Mesenchymal stem cell (in vitro differentiated cells and primary cell): ENCODE measurements around the gene SLC12A7.

Source experiments
- DNase-seq: peaks from one replicate; pipeline ENCODE4 v3.0.0-alpha.2; 2013
- H2AFZ ChIP-seq: one replicate; pipeline ENCODE4 v1.6.1; 2013; ENCODE audit warnings: low read depth, mild to moderate bottlenecking, control low read depth, inconsistent platforms, low read length, moderate library complexity
- H2AK5ac ChIP-seq: 2 replicates; pipeline ENCODE4 v1.6.1; 2013; ENCODE audit warnings: low read length, moderate library complexity, mild to moderate bottlenecking, inconsistent platforms; ENCODE audit not compliant: severe bottlenecking
- H2BK120ac ChIP-seq: one replicate; pipeline ENCODE4 v1.6.1; 2013; ENCODE audit warnings: low read depth, mild to moderate bottlenecking, inconsistent platforms, low read length, moderate library complexity
- H2BK12ac ChIP-seq, 2 experiments: one replicate each; pipeline ENCODE4 v1.6.1; 2013; ENCODE audit warnings: inconsistent platforms in 2 of 2, low read length in 2 of 2, mild to moderate bottlenecking in 2 of 2, moderate library complexity in 2 of 2, control low read depth in 1 of 2
- H2BK15ac ChIP-seq: one replicate; pipeline ENCODE4 v1.6.1; 2013; ENCODE audit warnings: mild to moderate bottlenecking, low read depth, inconsistent platforms; ENCODE audit not compliant: poor library complexity, severe bottlenecking
- H2BK5ac ChIP-seq: 2 replicates; pipeline ENCODE4 v1.6.1; 2013; ENCODE audit warnings: low read depth, mild to moderate bottlenecking, low read length, control low read depth, inconsistent platforms; ENCODE audit not compliant: poor library complexity, severe bottlenecking
- H3K14ac ChIP-seq, 2 experiments: one replicate each; pipeline ENCODE4 v1.6.1; 2013; ENCODE audit warnings: inconsistent platforms in 2 of 2, low read length in 2 of 2, control low read depth in 1 of 2, mild to moderate bottlenecking in 1 of 2, moderate library complexity in 1 of 2
- H3K18ac ChIP-seq, 2 experiments: one replicate each; pipeline ENCODE4 v1.6.1; 2013; ENCODE audit warnings: inconsistent platforms in 2 of 2, low read length in 2 of 2, control low read depth in 1 of 2, low read depth in 1 of 2, mild to moderate bottlenecking in 1 of 2
- H3K23ac ChIP-seq, 2 experiments: one replicate each; pipeline ENCODE4 v1.6.1; 2013; ENCODE audit warnings: inconsistent platforms in 2 of 2, low read length in 2 of 2, mild to moderate bottlenecking in 2 of 2, moderate library complexity in 2 of 2, control low read depth in 1 of 2
- H3K27ac ChIP-seq: 2 replicates; pipeline ENCODE4 v1.5.1; 2013; ENCODE audit warnings: mild to moderate bottlenecking, moderate library complexity, low read length, control low read depth, inconsistent platforms; ENCODE audit not compliant: poor library complexity, severe bottlenecking
- H3K27me3 ChIP-seq, 2 experiments: 2 replicates each; pipeline versions ENCODE4 v1.6.1 to v1.7.0; 2013; ENCODE audit warnings: low read length in 2 of 2, mild to moderate bottlenecking in 2 of 2, moderate library complexity in 2 of 2, control low read depth in 1 of 2, inconsistent platforms in 1 of 2; ENCODE audit not compliant: control insufficient read depth in 1 of 2, insufficient read depth in 1 of 2
- H3K36me3 ChIP-seq, 2 experiments: 2 replicates each; pipeline versions ENCODE4 v1.6.1 to v1.7.0; 2013; ENCODE audit warnings: low read length in 2 of 2, control low read depth in 1 of 2, inconsistent platforms in 1 of 2, low read depth in 1 of 2, mild to moderate bottlenecking in 1 of 2; ENCODE audit not compliant: insufficient read depth in 2 of 2, control insufficient read depth in 1 of 2
- H3K4ac ChIP-seq, 2 experiments: one replicate each; pipeline ENCODE4 v1.6.1; 2013; ENCODE audit warnings: inconsistent platforms in 2 of 2, low read length in 2 of 2, mild to moderate bottlenecking in 2 of 2, moderate library complexity in 2 of 2, control low read depth in 1 of 2, low read depth in 1 of 2
- H3K4me1 ChIP-seq: 2 replicates; pipeline ENCODE4 v1.6.1; 2013; ENCODE audit warnings: low read depth, low read length, control low read depth; ENCODE audit not compliant: control insufficient read depth, insufficient read depth
- H3K4me2 ChIP-seq: 2 replicates; pipeline ENCODE4 v1.6.1; 2013; ENCODE audit warnings: low read length, mild to moderate bottlenecking, inconsistent platforms; ENCODE audit not compliant: poor library complexity, severe bottlenecking
- H3K4me3 ChIP-seq, 2 experiments: 2 replicates each; pipeline versions ENCODE4 v1.5.1 to v1.7.0; 2013; ENCODE audit warnings: low read length in 2 of 2, mild to moderate bottlenecking in 2 of 2, control low read depth in 1 of 2, low read depth in 1 of 2; ENCODE audit not compliant: insufficient read depth in 1 of 2
- H3K79me1 ChIP-seq: replicated peaks from 2 replicates; pipeline ENCODE4 v1.6.1; 2013; ENCODE audit warnings: mild to moderate bottlenecking, control low read depth, low read length, inconsistent platforms; ENCODE audit not compliant: poor library complexity, severe bottlenecking
- H3K9ac ChIP-seq: 2 replicates; pipeline ENCODE4 v1.7.0; 2013; ENCODE audit warnings: mild to moderate bottlenecking, low read length, moderate library complexity
- H3K9me3 ChIP-seq: 2 replicates; pipeline ENCODE4 v1.7.0; 2013; ENCODE audit warnings: mild to moderate bottlenecking, low read length; ENCODE audit not compliant: control insufficient read depth
- H4K8ac ChIP-seq: one replicate; pipeline ENCODE4 v1.6.1; 2013; ENCODE audit warnings: inconsistent platforms, mild to moderate bottlenecking, low read length, moderate library complexity
- H4K91ac ChIP-seq: one replicate; pipeline ENCODE4 v1.6.1; 2013; ENCODE audit warnings: mild to moderate bottlenecking, low read length, inconsistent platforms
- WGBS: methylation state at CpG from one replicate; pipeline ENCODE4 v1.1.7; 2013; ENCODE audit warnings: mixed read lengths; 5-methylcytosine and 5-hydroxymethylcytosine counted together

The SLC12A7 gene

DNA sequence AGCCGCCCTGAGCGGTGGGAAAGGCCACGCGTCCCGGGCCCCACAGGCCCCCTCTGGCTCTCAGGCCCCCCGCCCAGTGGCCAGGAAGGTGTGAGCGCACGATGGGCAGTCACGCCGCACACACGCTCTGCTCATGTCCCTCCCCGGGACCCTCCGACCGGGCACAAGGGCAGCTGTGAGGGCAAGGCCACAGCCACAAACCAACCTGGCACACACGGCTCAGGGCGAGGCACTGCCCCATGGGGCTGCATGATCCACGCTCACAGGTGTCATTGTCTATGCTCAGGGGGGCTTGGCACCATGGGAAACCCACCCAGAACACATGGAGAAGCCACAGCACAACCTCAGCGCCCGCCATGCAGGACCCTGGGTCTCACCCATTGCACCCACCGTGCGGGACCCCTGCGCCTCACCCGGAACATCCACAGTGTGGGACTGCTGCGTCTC lies 51.3 kb downstream of the SLC12A7 start:
- Histone ChIP-seq H3K4me3 (no peak overlapping the region), H2BK120ac (no peak overlapping the region), H3K4ac (no peak overlapping the region), H3K18ac (no peak overlapping the region), H3K23ac (no peak overlapping the region), H2BK5ac (no peak overlapping the region), H2BK12ac (no peak overlapping the region), H3K4me1 (no peaks in the 10 kb centered on the region), H4K91ac (no peak overlapping the region), H3K27ac (no peak overlapping the region), H4K8ac (no peak overlapping the region), H3K27me3 (no peaks in the 10 kb centered on the region), H2AK5ac (no peak overlapping the region), H3K79me1 (no peaks in the 10 kb centered on the region), H3K36me3 (peaks cover 4 to 20% of the 10 kb centered on the region in 2 experiments), H3K9ac (no peak overlapping the region), H3K4me2 (no peak overlapping the region), H2AFZ (no peak overlapping the region), H2BK15ac (no peak overlapping the region), H3K14ac (no peak overlapping the region), H3K9me3 (no peaks in the 10 kb centered on the region)
- DNase-seq, result no peak
- 81% methylated on average over 22 of the region's 24 CpGs for WGBS

DNA sequence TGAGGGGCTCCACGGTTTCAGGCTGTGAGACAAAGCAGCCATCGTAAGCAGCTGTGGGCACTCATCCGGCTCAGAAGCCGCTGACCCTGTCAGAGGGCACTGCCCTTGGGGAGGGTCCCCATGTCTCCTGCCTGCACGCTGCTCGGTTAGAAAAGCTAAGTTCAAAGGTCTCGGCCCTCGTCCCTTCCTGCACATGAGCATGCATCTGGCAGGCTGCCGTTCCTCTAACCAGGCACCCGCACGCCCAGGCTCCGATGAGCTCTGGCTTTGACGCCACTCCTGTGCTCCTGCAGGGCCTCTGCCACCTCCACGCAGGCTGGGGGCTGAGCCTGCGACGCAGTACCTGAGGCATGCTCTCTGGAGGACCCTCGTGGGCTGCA lies 52.0 kb downstream of the SLC12A7 start:
- Histone ChIP-seq H3K9me3 (no peaks in the 10 kb centered on the region), H3K36me3 (peaks cover 11 to 20% of the 10 kb centered on the region in 2 experiments), H2AK5ac (no peak overlapping the region), H3K27me3 (no peaks in the 10 kb centered on the region), H3K79me1 (no peaks in the 10 kb centered on the region), H3K14ac (no peak overlapping the region), H2BK120ac (no peak overlapping the region), H3K27ac (no peak overlapping the region), H3K4ac (no peak overlapping the region), H2BK15ac (no peak overlapping the region), H3K23ac (no peak overlapping the region), H3K18ac (no peak overlapping the region), H3K4me2 (no peak overlapping the region), H3K4me3 (no peak overlapping the region), H4K8ac (no peak overlapping the region), H4K91ac (no peak overlapping the region), H3K4me1 (no peaks in the 10 kb centered on the region), H2BK12ac (no peak overlapping the region), H3K9ac (no peak overlapping the region), H2BK5ac (no peak overlapping the region), H2AFZ (no peak overlapping the region)
- DNase-seq, result no peak
- WGBS, result 81% methylated on average over 17 of the region's 17 CpGs

DNA sequence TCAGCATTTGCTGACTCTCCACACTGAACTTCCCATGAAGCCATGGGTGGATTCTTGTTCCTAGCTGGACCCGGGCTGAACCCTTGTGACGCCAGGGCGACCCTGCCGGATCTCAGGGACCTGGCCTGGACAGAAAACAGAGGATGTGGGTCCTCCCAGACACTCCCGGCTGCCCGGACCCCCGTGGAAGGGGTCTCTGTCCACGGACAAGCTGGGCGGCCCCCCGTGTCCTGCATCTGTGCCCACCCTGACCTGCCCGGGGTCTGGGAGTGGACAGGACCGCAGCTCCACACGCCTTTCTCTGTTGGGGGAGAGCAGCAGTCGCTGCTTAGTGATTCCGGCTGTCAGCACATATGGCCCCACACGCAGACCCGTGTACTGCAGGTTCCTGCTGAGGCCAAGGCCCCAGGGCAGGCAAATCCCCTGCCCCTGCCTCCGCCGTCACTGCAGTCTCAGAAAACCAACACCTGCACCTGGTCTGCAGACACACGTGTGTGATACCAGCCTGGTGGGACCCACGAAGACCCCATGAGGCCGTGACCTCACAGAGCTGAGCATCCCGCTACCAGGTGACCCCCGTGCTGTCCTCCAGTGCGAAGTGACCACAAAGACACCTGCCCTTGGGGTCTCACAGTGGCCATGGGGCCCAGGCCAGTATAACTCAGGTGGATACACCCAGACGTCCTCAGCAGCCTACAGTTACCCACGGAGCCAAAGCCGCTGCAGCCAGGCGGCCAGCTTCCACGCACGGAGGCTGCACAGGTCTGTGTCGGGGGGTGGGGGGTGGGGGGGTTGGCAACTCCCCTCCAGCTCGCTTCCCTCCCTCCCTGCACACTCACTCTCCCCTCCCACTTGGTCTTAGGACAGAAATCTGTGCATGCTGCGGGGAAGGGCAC lies 52.6 kb downstream of the SLC12A7 start:
- DNase-seq, result no peak
- 93% methylated on average over 29 of the region's 34 CpGs for WGBS

DNA sequence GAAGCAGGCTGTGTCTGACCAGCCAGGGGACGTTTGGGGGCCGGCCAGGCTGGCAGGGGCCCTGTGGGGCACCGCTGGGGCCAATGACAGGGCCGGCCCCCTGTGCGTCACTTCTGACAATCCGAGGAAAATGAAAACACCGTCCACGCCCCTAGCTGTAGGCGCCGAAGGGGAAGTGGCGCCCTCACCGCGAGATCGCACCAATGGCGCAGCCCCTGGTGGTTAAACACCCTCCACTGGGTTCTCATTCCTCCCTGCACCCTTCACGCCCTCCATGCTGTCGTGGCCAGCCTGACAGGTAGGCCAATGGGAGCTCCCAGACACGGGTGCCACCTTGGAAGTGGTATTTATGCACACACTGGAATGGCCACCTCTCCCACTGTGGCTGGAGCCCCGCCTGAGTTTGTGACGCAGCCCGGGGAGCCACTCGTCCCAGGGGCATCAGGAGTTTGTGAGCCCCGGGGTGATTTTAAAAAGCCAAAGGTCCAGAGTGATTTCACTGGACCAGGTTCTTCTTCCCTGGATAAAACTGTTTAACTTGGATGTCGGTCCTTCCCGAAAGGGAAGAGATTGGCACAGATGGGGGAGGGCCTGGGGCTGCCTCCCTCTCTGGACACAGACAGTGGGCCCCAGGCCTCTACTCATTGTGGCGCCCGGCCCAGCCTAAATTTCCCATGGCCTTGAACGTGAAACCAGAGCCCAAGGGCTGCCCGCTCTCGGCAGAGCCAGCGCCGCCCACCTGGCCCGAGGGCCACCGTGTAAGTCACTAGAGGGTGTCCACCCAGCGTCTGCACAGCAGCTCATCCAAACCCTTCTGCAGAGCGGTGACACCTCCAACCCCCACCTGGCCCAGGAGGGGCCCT lies 53.5 kb downstream of the SLC12A7 start:
- 93% methylated on average over 36 of the region's 36 CpGs for WGBS
- no peak overlapping the region for H2BK5ac ChIP-seq

More for the DNA sequence above, 52.6 kb downstream of the SLC12A7 start:
- no peaks in the 10 kb centered on the region for H3K4me1 ChIP-seq
- no peaks in the 10 kb centered on the region for H3K79me1 ChIP-seq
- H3K23ac ChIP-seq, result no peak overlapping the region
- H3K27me3 ChIP-seq, result no peaks in the 10 kb centered on the region
- peaks cover 14 to 20% of the 10 kb centered on the region in 2 experiments for H3K36me3 ChIP-seq
- H3K18ac ChIP-seq, result no peak overlapping the region
- no peak overlapping the region for H2AK5ac ChIP-seq
- H3K14ac ChIP-seq, result no peak overlapping the region
- no peak overlapping the region for H2BK15ac ChIP-seq
- no peak overlapping the region for H3K9ac ChIP-seq
- H3K4ac ChIP-seq, result no peak overlapping the region
- peak overlapping the region; percentile 13 for H4K8ac ChIP-seq
- no peak overlapping the region for H2BK12ac ChIP-seq
- H3K4me3 ChIP-seq, result no peak overlapping the region
- no peaks in the 10 kb centered on the region for H3K9me3 ChIP-seq
- H3K4me2 ChIP-seq, result no peak overlapping the region
- no peak overlapping the region for H2BK120ac ChIP-seq
- H2BK5ac ChIP-seq, result no peak overlapping the region
- H3K27ac ChIP-seq, result no peak overlapping the region
- no peak overlapping the region for H4K91ac ChIP-seq
- H2AFZ ChIP-seq, result no peak overlapping the region

More for the DNA sequence above, 53.5 kb downstream of the SLC12A7 start:
- no peak overlapping the region for H3K23ac ChIP-seq
- H2AK5ac ChIP-seq, result no peak overlapping the region
- H3K36me3 ChIP-seq, result peaks cover 14 to 17% of the 10 kb centered on the region in 2 experiments
- H3K4me2 ChIP-seq, result no peak overlapping the region
- no peak overlapping the region for H2AFZ ChIP-seq
- H4K8ac ChIP-seq, result no peak overlapping the region
- H2BK120ac ChIP-seq, result no peak overlapping the region
- H3K27me3 ChIP-seq, result no peaks in the 10 kb centered on the region
- no peak overlapping the region for H2BK15ac ChIP-seq
- H3K9me3 ChIP-seq, result no peaks in the 10 kb centered on the region
- H3K4me1 ChIP-seq, result no peaks in the 10 kb centered on the region
- no peak overlapping the region for H3K14ac ChIP-seq
- no peak overlapping the region for H2BK12ac ChIP-seq
- H3K4me3 ChIP-seq, result no peak overlapping the region
- H3K4ac ChIP-seq, result no peak overlapping the region
- H3K79me1 ChIP-seq, result no peaks in the 10 kb centered on the region
- no peak overlapping the region for H3K27ac ChIP-seq
- H3K9ac ChIP-seq, result no peak overlapping the region
- H4K91ac ChIP-seq, result no peak overlapping the region
- DNase-seq, result no peak
- no peak overlapping the region for H3K18ac ChIP-seq
